ENCODE results near the gene CASP9. TPM values are rescaled to one million over a fixed set of nuclear protein-coding genes. Genes with fewer than 3 reads are reported as not detected.

CASP9 gene
- total and polyA plus RNA-seq, 2 of the 13 experiments (the other 11 are each of a cell fraction or from before 2014, with no cell fraction given), result 8.5 to 11.5 TPM

DNA sequence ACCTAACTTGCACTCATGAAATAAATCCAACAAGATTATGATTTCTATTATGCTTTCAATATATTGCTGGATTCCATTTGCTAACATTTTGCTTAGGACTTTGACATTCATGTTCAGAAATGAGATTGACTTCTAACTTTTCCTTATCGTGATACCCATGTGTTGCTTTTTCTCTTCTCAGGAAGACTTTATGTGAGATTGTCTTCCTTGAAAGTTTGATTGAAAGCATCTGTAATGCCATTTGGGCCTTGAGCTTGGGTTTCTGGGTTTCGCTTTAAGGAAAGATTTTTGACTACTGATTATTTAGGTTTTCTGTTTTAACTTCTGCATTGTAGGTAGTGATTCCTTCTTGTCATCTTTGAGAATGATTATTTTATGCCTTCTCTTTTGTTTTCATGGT, 33.0 kb upstream of the CASP9 start (continued):
- TF ChIP-seq, protein P1, sequence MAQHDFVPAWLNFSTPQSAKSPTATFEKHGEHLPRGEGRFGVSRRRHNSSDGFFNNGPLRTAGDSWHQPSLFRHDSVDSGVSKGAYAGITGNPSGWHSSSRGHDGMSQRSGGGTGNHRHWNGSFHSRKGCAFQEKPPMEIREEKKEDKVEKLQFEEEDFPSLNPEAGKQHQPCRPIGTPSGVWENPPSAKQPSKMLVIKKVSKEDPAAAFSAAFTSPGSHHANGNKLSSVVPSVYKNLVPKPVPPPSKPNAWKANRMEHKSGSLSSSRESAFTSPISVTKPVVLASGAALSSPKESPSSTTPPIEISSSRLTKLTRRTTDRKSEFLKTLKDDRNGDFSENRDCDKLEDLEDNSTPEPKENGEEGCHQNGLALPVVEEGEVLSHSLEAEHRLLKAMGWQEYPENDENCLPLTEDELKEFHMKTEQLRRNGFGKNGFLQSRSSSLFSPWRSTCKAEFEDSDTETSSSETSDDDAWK (CRISPR knock-in tag; IDR thresholded peaks at IDR 0.05), result no peak

- DNase-seq (ENCODE audit: low spot score) (no peak), FAIRE-seq (no peak), ATAC-seq (no peak)
- no peak for TF ChIP-seq ZNF839 (CRISPR knock-in tag; IDR thresholded peaks at IDR 0.05; ENCODE audit: borderline replicate concordance)
- TF ChIP-seq TCF12 (IDR thresholded peaks at IDR 0.05), result no peak
- TF ChIP-seq TCF12 (CRISPR knock-in tag; IDR thresholded peaks at IDR 0.05), result no peak
- TF ChIP-seq ZNF615 (CRISPR knock-in tag; IDR thresholded peaks at IDR 0.05; ENCODE audit: borderline replicate concordance), result no peak
- TF ChIP-seq ZNF556 (CRISPR knock-in tag; IDR thresholded peaks at IDR 0.05; ENCODE audit: borderline replicate concordance), result no peak
- TF ChIP-seq ZBTB10 (CRISPR knock-in tag; IDR thresholded peaks at IDR 0.05; ENCODE audit: borderline replicate concordance), result no peak
- no peak for TF ChIP-seq ZNF230 (CRISPR knock-in tag; IDR thresholded peaks at IDR 0.05)
- no peak for TF ChIP-seq ZMYM3 (CRISPR knock-in tag; IDR thresholded peaks at IDR 0.05)
- no peak for TF ChIP-seq ZNF34 (CRISPR knock-in tag; IDR thresholded peaks at IDR 0.05; ENCODE audit: borderline replicate concordance)
- no peak for TF ChIP-seq ZBTB1 (CRISPR knock-in tag; IDR thresholded peaks at IDR 0.05; ENCODE audit: borderline replicate concordance)
- no peak for TF ChIP-seq XBP1 (CRISPR knock-in tag; IDR thresholded peaks at IDR 0.05)
- no peak for TF ChIP-seq ZFP36 (IDR thresholded peaks at IDR 0.05; ENCODE audit: borderline replicate concordance, low read depth, low read length, partially characterized antibody)
- TF ChIP-seq ZNF343 (CRISPR knock-in tag; IDR thresholded peaks at IDR 0.05), result no peak
- TF ChIP-seq EP300 (IDR thresholded peaks at IDR 0.05; ENCODE audit: low read depth in 2 of 2, low read length in 2 of 2), result no peak
- TF ChIP-seq EP300 (CRISPR knock-in tag; IDR thresholded peaks at IDR 0.05; ENCODE audit: borderline replicate concordance), result no peak
- TF ChIP-seq WIZ (CRISPR knock-in tag; IDR thresholded peaks at IDR 0.05), result no peak
- TF ChIP-seq PCBP1 (IDR thresholded peaks at IDR 0.05; ENCODE audit: borderline replicate concordance, low read depth, low read length), result no peak
- TF ChIP-seq, protein P2, sequence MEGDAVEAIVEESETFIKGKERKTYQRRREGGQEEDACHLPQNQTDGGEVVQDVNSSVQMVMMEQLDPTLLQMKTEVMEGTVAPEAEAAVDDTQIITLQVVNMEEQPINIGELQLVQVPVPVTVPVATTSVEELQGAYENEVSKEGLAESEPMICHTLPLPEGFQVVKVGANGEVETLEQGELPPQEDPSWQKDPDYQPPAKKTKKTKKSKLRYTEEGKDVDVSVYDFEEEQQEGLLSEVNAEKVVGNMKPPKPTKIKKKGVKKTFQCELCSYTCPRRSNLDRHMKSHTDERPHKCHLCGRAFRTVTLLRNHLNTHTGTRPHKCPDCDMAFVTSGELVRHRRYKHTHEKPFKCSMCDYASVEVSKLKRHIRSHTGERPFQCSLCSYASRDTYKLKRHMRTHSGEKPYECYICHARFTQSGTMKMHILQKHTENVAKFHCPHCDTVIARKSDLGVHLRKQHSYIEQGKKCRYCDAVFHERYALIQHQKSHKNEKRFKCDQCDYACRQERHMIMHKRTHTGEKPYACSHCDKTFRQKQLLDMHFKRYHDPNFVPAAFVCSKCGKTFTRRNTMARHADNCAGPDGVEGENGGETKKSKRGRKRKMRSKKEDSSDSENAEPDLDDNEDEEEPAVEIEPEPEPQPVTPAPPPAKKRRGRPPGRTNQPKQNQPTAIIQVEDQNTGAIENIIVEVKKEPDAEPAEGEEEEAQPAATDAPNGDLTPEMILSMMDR (CRISPR knock-in tag; IDR thresholded peaks at IDR 0.05), result no peak
- WGBS (ENCODE audit: low lambda C conversion rate), result 90% methylated on average over 6 of the region's 6 CpGs
- Histone ChIP-seq H3K9me3 (ENCODE audit: low read length) (no peaks in the 10 kb centered on the region), H3K27me3 (ENCODE audit: control insufficient read depth in 1 of 2, insufficient read depth in 2 of 2, low read length in 2 of 2) (no peaks in the 10 kb centered on the region), H3K4me3 (replicated peaks in 1 of 3; ENCODE audit: insufficient read depth in 1 of 3, low read depth in 2 of 3, low read length in 3 of 3) (no peak overlapping the region), H3K4me1 (ENCODE audit: insufficient read depth, low read length) (peaks cover under 1% of the 10 kb centered on the region), H2AFZ (ENCODE audit: low read length) (no peak overlapping the region), H3K36me3 (replicated peaks in 1 of 2; ENCODE audit: control insufficient read depth in 1 of 2, insufficient read depth in 2 of 2, low read length in 2 of 2) (peaks cover 4 to 21% of the 10 kb centered on the region in 2 experiments; a peak in 4 of 5 replicates), H3K79me2 (ENCODE audit: insufficient read depth, low read length) (no peaks in the 10 kb centered on the region), H4K20me1 (ENCODE audit: insufficient read depth, low read length) (no peaks in the 10 kb centered on the region), H3K27ac (ENCODE audit: extremely low read length, insufficient read depth, low read length) (no peak overlapping the region), H3K9ac (ENCODE audit: insufficient read depth, low read depth, low read length) (no peak overlapping the region), H3K4me2 (ENCODE audit: low read depth, low read length) (no peak overlapping the region)
- in situ Hi-C loops (cut with HindIII; ENCODE audit: extremely low pct_ligation_motif_present, low pct_unique_long_range_greater_than_20kb) (no loop called here), intact Hi-C loops (cut with micrococcal nuclease; ENCODE audit: unreplicated experiment) (no loop called here)
- BruUV-seq (replicated peaks), result no TSS peak
- CTCF ChIA-PET (ENCODE audit: low intra/inter-chr PET ratio, low total read pairs), result no interaction called here
- POLR2A ChIA-PET, result no interaction called here
These were observed 26.6 kb upstream of the CASP9 start for GRCh38 chr1:15550573-15550972.

All from HepG2 (cell line).